ENCODE measurements around the gene GXYLT2. TPM values are rescaled to one million over a fixed set of nuclear protein-coding genes. Genes with fewer than 3 reads are reported as not detected.

The GXYLT2 gene
- total RNA-seq, 1 donor from 2014 or later = 9.8 TPM

Other genes starting within 250 kb of the GXYLT2 start
- 13.8 TPM for gene SHQ1, start 39.6 kb upstream of the GXYLT2 start, total RNA-seq
- gene PPP4R2, start 108.8 kb downstream of the GXYLT2 start, total RNA-seq = 52.8 TPM
- gene EBLN2, start 173.6 kb downstream of the GXYLT2 start, total RNA-seq = 0.87 TPM

Measured in Right ventricle myocardium inferior (tissue), 1 donor.